HG02798 (cell line): Measurements from ENCODE around the gene YKT6.

ENCODE experiments used
- ATAC-seq: cut with Tn5 transposase; IDR thresholded peaks from one replicate; pipeline ENCODE4 v1.9.1; 2021; ENCODE audit warnings: mild to moderate bottlenecking; ENCODE audit not compliant: unreplicated experiment, poor library complexity

YKT6 gene

DNA sequence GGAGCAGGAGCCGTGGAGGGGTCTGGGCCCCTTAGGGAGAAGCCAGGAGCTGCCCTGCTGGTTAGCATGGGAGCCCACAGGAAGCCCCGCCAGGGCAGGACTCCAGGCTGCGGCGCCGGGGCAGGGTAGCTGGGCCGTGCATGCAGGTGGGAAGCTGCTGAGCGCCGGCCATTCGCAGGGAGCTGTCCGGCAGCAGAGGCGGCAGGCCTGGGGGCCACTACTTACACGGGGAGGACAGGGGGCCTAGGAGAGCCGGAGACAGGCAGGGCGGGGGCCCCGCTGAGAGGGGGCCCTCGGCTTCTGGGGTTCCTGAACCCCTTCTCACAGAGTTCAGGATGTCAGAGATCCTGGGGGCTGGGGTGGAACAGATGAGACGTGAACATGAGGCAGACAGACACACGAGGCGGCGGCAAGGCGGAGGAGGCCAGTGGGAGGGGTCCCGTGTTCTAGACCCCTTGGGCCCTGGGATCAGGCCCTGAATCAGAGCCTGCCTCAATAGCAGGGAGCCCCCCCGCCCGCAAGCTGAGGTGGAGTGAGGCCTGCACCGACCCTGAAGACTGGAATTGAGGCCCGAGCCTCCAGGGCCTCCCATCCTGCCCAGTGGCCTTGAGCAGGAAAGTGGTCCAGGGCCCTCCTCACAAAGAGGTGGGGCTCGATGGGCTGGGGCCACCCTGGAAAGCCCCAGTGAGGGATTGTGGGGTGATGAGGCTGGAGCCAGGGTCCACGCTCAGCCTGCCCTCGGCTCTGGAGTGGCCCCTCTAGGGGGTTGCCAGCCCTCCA, 28.0 kb downstream of the YKT6 start:
- ATAC-seq, result no peak

DNA sequence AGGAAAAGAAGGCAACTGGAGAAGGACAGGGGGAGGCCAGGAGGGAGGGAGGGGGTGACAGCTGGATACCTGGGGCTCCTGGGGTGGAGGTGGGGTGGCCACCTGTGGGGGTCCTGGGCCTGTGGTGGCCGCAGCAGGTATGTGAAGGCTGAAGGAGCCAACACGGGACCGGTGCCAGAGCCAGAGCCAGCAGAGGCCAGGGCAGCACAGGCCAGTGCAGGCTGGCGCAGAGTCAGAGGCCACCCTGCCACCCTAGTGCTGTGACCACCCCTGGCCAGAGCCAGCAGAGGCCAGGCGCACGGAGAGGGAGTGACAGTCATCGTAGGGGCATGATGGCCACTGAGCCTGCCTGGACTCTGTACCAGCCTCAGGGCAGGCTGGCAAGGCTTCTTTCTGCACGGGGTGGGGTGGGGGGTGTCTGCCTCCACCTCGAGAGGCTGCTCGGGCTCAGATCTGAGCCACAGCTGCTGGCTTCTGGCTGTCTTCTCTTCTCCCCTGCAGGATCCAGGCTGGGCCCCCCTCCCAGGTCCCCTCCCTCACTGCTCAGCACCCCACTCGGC, 28.8 kb downstream of the YKT6 start:
- ATAC-seq, result no peak

DNA sequence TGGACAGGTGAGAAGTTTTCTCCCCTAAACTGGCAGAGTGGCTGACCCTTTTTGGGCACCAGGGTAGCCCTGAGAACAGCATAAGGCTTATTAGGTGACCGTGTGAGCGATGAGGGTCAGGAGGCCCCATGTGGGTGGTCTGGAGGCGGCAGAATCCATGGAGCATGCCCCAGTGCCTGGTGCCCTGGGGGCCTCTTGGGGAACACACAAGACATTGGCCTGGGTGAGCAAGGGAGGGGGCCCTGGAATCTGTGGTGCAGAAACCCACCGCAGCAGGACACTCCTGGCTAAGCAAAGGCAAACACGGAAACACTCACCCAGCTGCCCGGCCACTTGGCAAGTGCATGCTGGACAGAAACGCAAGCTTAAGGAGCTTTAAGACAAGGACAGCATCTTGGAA, 29.5 kb downstream of the YKT6 start:
- ATAC-seq, result no peak

DNA sequence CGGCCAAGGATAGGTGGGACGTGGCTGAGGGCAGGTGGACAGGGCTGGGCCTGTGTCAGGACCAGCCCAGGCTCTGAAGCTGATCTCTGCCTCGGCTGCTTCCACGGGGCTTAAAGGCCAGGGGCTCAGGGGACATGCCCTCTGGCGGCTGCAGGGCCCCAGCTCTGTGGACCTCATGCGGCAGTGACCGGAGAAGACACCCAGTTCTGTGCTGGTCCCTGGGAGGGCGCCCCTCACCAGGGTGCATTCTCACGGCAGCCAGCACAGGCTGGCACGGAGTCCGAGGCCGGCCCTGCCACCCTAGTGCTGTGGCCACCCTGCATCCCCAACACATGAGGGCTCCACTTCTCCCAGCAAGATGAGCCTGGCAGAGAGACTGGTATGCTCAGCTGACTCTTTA, 30.3 kb downstream of the YKT6 start:
- ATAC-seq, result no peak

DNA sequence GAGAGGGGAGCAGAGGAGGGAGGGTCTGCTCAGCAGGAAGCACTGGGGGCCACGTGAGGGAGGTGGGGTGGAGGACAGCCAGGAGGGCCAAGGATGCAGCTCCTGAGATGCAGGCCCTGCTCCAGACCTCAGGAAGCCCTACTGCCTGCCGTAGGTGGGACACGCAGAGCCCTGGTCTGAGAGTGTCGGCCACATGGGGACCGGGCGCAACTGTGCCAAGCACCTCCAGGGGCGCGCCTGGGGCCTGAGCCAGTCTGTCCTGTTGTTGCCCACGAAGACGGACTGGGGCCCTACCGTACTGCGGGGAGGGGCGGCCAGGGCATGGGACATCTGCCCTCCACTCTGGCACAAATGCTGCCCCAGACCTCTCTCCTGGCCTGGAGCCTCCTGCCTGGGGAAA, 31.6 kb downstream of the YKT6 start:
- no peak for ATAC-seq

DNA sequence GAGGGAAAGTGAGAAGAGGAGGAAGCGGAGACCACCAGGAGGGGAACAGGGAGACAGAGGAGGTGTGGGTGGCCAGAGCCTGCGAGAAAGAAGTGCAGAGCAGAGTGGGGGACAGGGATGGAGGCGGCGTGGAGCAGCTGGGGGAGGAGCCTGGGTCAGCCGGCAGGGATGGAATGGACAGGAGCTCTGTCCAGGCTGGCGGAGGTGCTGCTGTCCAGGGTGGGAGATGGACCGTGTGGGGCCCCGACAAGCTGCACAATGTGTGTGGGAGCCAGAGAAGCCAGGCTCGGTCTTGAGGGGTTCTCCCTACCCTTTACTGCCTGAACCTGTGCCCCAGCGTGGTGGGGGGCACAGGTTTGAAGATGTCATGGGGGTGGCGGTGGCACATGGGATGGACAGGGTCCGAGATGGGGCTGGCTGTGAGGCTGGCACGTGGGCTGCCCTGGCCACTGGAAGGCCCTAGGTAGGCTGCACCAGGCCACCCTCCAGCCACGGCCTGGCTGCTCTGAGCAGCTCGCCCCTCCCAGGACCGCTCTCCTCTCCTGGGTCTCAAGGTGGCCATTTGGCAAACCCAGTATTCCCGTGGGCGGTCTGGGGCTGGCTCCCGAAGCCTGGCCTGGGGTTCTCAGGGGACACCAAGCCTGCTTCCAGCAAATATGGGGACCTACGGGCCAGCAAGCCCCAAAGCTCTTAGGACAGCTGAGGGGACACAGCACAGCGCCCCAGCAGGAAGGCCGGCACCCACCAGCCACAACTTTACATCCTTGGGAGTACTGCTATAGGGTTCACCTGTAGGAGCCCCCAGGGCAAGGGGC, 32.3 kb downstream of the YKT6 start:
- no peak for ATAC-seq

DNA sequence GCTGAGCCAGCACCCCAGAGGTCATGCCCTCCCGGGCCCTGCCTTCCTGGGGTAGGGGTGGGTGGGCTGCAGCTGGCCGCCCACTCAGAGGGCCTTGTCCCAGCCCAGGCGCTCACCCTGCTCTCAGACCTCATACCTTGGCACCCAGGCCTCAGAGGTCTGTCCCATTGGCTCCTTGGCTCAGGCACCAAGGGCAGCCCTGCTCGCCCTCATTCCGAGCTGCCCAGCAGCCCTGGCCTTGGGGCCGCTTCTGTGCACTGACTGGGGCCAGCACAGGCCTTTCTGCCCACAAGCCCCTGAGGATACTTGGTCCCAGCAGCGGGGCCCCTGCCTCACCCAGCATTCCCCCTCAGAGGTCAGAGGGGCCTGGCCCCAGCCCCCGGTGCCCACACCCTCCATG, 34.3 kb downstream of the YKT6 start:
- ATAC-seq, result no peak

DNA sequence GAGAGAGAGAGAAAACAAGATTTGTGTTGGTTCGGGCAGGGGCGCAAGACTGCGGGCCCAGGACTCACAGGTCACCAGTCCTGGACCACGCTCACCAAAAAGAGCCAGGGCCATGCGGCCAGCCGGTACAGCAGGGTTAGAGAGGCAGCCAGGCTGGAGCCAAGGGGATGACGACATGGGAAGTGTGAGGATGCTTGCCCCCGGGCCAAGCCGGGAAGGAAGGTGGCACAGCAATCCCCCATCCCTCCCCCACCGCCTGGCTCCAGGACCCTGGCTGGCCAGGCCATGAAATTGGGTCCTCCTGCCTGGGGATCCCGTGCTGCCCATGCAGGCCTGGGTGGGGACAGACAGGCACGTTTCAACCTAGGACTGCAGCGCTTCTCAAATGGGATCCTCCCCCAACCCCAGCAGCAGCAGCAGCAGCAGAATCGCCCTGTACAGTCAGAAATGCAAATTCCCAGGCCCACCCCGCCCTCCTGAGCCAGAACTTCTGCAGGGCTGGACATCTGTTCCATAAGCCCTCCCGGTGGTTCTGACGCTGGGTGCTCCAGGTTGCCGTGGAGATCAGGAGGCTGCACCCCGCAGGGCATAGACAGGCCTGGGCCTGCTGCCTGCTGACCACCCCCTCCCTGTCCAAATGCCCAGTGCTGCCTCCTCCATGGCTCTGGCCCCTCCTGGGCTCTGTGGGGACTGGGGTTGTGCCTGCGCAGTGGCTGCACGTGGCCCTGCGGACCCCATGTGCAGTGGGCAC, 35.0 kb downstream of the YKT6 start:
- no peak for ATAC-seq

DNA sequence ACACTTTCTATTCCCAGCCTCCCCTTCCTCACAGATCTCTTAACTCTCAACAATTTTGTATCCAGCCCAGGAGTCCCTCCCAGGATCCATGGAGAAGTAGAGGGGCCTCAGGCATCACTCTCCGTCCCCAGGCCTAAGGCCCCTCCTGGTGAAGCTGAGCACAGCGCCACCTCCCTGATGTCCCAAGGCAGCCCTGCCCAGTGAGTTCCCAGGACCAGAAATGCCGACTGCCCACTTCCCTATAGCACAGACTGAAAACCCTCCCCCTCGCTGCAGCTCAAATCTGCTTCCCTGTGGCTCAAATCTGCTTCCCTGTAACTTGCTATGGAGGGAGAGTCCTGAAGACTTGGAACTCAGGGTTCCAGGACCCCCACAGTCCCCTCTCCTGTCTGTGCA, 35.6 kb downstream of the YKT6 start:
- ATAC-seq, result no peak

DNA sequence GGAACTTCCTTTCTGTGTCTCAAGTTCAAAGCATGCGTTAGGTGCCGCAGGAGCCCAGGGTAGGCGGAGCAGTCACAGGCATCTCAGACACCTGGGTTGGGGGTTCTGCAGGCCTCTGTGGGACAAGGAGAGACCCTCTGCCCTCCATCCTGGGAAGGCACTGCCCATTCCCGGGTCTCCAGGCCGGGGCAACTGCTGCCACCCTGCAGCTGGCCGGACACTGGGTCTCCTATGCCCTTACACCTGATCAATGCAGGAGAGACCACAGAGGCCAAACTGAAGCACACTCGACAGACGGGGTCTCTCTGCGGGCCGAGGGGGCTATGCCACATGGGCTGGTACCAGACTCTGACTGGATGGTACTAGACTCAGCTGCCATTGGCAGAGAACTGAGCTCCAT, 36.9 kb downstream of the YKT6 start:
- no peak for ATAC-seq

DNA sequence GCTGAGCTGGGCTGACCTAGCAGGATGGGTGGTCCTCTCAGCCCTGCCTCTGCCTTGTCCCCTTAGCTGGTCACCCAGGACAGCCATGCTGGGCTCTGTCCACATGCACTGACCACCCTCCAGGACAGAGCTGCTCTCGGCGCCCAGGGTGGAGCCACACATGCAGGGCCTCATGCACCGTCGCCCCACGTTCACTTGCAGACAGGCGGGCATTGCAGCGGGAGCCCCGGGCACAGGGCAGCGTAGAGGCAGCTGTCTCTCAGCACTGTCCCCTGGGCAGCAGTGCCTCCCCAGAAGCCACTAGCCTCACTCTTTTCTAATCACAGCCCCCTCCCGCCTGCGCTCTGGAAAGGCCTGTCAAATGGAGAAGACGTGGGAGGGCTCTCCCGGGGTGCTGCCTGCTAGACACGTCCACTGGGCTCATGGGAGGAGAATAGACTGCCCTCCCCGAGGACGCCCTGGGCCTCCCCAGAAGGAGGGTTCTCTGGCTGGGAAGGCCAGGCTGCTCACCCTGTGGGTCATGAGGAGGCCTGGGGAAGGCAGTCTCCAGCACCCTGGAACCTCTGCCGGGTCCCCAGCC, 37.4 kb downstream of the YKT6 start:
- ATAC-seq, result no peak

DNA sequence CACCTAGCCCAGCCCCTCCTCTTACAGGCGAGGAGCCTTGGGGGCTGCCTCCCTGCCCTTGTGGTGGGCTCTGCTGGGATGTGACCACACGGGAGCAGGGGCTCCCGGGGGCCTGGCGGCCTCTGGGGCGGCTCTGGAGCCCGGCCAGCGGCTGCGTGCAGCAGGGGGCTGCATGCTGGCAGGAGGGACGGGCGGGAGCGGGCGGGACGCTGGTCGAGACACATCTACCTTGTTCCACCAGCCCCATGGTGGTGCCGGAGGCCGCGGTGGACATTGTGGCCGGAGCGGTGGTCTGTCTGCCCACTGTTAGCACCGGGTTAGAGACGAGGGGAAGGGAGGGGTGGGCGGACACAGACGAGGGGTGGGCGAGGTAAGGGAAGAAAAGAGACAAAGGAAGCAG, 38.6 kb downstream of the YKT6 start:
- no peak for ATAC-seq

DNA sequence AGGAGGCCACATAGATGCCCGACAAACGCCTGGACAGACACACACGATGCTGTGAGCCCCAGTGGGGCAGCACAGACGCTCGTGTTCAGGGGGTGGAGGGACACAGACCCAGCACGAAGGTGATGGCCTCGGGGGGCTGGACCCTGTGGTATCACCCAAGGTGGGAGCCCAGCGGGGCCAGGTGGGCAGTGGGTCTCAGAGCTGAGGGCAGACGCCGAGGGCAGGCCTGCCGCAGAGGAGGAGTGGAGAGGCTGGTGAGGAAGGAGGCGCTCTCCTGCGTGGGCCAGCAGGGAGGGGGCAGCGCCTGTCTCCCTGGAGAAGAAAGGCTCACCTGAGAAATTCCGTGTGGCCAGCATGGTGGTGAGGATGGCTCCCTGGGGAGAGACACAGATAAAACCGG, 39.6 kb downstream of the YKT6 start:
- ATAC-seq, result no peak

DNA sequence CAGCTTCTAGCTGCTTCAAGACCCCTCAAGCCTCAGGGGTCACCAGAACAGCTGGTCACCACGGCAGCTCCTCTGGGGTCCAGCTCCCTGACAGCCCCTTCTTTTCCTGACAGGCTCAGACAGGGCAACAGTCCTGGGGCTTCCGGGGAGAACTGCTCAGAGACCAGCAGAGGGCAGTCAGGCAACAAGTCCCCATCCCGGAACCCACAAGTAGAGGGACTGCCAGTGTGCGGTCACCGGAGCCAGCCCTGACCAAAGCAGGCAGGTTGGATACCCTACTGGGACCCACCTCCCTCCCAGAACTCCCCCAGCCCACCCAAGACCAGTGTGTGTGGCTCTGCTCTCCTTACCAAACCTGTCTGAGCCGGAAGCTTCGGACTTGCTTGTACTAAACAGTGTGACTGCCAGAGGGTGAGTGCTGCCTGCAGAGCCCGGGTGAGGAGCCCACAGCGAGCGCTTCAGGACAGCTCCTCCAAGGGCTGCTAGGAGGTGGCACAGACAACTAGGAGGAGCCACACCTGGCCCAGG, 40.3 kb downstream of the YKT6 start:
- peak; percentile 62 for ATAC-seq

DNA sequence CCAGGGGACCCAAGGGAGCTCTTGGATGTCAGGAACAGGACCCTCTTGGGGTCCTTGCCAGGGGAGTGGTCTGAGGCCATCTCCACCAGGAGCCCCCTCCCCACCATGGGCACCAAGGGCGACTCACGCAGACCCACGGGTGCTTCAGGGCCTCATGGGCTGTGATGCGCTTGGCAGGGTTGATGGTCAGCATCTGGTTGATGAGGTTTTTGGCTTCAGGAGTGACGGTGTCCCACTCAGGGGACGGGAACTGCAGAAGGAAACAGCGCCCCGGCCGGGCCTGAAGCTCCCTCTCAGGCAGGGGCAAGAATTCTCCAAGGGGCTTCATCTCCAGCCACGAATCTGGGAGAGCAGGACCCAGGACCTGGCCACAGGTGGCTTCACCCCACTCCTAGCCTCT, 41.3 kb downstream of the YKT6 start:
- no peak for ATAC-seq

DNA sequence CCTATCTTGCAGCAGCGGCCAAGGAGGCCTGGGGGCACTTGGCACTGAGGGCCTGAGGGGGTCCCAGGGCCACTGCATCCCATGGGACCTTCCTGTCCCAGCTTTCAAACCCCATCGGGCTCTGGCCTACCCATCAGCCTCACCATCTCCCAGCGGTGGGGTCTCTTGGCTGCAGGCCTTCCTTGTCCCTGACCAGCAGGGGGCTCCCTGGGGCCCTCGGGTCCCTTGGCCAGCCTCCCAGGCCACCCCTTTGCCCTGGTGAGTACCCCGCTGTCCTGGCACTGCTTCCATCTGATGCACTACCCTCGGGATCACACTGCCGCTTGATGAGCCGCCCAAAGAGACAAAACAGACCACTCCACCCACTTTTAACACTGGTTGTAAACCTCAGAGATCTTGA, 43.5 kb downstream of the YKT6 start:
- no peak for ATAC-seq

DNA sequence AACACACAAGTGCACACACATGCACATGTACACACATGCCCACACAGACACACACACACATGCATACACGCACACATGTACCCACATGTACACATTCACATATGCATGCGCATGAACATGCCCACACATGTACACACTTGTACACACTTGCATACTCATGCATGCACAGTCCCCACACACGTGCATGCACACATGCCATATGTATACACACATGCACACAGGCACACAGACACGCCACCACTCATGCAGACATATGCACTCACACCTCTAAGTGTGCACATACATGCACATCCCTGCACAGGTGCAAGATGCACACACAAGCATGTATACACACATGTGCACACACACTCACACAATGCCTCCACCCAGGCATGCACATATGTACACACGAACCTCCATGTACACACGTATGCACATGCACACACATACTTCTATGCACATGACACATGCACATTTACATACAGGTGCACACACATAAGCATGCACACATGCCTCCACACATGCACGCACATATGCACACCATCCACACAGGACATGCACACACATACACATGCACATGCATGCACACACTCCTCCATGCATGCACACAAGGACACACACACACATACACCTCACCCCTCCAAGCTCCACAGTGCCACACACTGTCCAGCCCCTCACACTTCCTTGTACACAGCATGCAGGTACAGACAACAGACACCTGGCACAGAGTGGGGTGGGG, 45.8 kb downstream of the YKT6 start:
- no peak for ATAC-seq

DNA sequence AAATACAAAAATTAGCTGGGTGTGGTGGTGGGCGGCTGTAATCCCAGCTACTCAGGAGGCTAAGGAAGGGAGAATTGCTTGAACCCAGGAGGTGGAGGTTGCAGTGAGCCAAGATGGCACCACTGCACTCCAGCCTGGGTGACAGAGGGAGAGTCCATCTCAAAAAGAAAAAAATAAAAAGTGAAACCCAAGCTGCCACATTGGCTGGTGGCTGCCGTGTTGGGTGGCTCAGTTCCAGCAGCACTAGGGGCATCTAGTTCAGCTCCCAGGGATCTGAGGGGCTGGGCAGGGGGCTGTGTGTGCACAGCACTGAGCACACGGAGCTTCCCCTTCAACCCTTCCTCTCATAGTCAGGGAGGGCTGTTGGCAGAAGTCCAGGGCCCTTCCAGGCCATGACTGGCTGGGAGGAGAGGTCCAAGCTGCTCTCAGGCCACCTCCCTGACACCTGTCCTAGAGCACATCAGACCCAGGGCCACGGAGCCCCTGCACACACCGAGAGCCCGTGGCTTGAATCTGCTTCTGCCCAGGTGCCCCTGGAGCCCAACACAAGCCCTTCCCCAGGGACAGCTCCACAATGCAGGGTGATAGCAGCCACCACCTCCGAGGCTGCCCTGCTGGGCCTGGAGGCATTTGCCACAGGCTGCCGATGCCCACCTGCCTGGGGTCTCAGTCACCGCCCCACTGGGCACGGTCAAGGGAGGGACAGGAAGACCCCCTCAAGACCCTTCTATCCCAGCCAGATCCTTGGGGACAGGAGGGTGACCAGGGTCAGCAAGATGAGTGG, 47.3 kb downstream of the YKT6 start:
- ATAC-seq, result no peak
